Activated CD8-positive, alpha-beta memory T cell treated with anti-CD3 and anti-CD28 coated beads, Interleukin-2, amount 50 U/mL, for 1 hour (primary cell): Measurements from ENCODE around the gene ZNF557.

Experiments
- DNase-seq: peaks from one replicate; pipeline ENCODE4 v3.0.0-alpha.2; 2020; ENCODE audit errors: extremely low read depth

Gene ZNF557

DNA sequence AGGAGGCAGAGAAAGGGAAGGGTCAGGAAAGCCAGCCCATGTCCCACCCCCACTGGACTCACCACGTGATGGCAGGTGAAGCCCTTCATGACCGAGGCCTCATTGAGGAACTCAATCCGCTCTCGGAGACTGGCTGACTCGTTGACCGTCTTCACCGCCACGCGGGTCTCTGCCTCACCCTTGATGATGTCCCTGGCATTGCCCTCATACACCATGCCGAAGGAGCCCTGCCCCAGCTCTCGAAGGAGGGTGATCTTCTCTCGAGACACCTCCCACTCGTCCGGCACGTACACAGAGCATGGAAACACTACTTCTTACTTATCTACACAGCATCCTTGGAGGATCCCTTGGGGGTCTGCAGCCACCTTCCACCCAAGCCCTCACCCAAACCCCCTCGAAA lies 55.7 kb downstream of the ZNF557 start:
- DNase-seq, result no peak

- no peak for DNase-seq
Observed at GRCh38 chr19:7126132-7126531, 56.6 kb downstream of the ZNF557 start.

GRCh38 chr19:7130043-7130442 lies 60.5 kb downstream of the ZNF557 start:
- no peak for DNase-seq

DNA sequence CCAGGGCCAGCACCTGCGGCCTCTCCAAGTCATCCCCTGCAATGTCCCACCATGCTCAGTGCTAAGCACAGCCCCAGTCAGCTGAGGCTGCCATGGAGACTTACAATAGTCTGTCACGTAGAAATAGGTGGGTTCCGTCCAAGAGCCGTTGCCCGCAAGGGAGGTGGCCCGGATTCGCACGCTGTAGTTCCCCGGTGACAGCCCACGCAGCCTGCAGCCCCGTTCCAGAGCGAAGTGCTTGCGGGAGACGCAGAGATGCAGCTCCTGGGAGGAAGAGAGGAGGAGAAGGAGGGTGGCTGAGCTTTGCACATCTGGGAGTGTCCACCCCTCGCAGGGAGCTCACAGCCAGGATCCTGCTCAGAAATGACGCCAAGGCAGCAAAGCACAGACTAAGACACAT lies 62.6 kb downstream of the ZNF557 start:
- DNase-seq, result no peak

- no peak for DNase-seq
Observed at GRCh38 chr19:7137120-7137519, 67.6 kb downstream of the ZNF557 start.
